ENCODE data around the gene BBS9.

Gene BBS9

GRCh38 chr7:33562996-33563395 lies 433.6 kb downstream of the BBS9 start:
- DNase-seq = no peak

- DNase-seq = no peak
These were observed 434.3 kb downstream of the BBS9 start for GRCh38 chr7:33563651-33564050.

- DNase-seq = no peak
These were observed 448.8 kb downstream of the BBS9 start for GRCh38 chr7:33578166-33578565.

GRCh38 chr7:33578881-33579672 lies 449.7 kb downstream of the BBS9 start:
- no peak for DNase-seq

GRCh38 chr7:33579673-33579960 lies 450.3 kb downstream of the BBS9 start:
- no peak for DNase-seq

GRCh38 chr7:33581236-33581635 lies 451.9 kb downstream of the BBS9 start:
- DNase-seq = no peak

GRCh38 chr7:33582104-33582503 lies 452.7 kb downstream of the BBS9 start:
- DNase-seq = no peak

- DNase-seq = no peak
These were observed 453.2 kb downstream of the BBS9 start for GRCh38 chr7:33582533-33582932.

- no peak for DNase-seq
These were observed 460.5 kb downstream of the BBS9 start for GRCh38 chr7:33589911-33590310.

- no peak for DNase-seq
These were observed 461.6 kb downstream of the BBS9 start for GRCh38 chr7:33590916-33591315.

- no peak for DNase-seq
These were observed 462.1 kb downstream of the BBS9 start for GRCh38 chr7:33591490-33591889.

- no peak for DNase-seq
These were observed 463.4 kb downstream of the BBS9 start for GRCh38 chr7:33592718-33593117.

- no peak for DNase-seq
These were observed 464.2 kb downstream of the BBS9 start for GRCh38 chr7:33593611-33594010.

- DNase-seq = no peak
These were observed 467.3 kb downstream of the BBS9 start for GRCh38 chr7:33596686-33597085.

- DNase-seq = no peak
These were observed 467.8 kb downstream of the BBS9 start for GRCh38 chr7:33597181-33597580.

- no peak for DNase-seq
These were observed 471.7 kb downstream of the BBS9 start for GRCh38 chr7:33601101-33601500.

GRCh38 chr7:33601884-33602283 lies 472.5 kb downstream of the BBS9 start:
- DNase-seq = no peak

GRCh38 chr7:33604056-33604455 lies 474.7 kb downstream of the BBS9 start:
- no peak for DNase-seq

GRCh38 chr7:33610918-33611317 lies 481.6 kb downstream of the BBS9 start:
- DNase-seq = no peak

- no peak for DNase-seq
These were observed 483.1 kb downstream of the BBS9 start for GRCh38 chr7:33612442-33612841.

GRCh38 chr7:33614357-33615117 lies 485.2 kb downstream of the BBS9 start:
- no peak for DNase-seq

GRCh38 chr7:33616752-33617151 lies 487.4 kb downstream of the BBS9 start:
- no peak for DNase-seq

- no peak for DNase-seq
These were observed 489.9 kb downstream of the BBS9 start for GRCh38 chr7:33619264-33619663.

GRCh38 chr7:33623267-33623666 lies 493.9 kb downstream of the BBS9 start:
- DNase-seq = no peak

GRCh38 chr7:33624215-33624614 lies 494.9 kb downstream of the BBS9 start:
- DNase-seq = no peak

Measured in activated CD4-positive, CD25-positive, alpha-beta regulatory T cell (primary cell).